ENCODE results near the gene CYGB.

DNA sequence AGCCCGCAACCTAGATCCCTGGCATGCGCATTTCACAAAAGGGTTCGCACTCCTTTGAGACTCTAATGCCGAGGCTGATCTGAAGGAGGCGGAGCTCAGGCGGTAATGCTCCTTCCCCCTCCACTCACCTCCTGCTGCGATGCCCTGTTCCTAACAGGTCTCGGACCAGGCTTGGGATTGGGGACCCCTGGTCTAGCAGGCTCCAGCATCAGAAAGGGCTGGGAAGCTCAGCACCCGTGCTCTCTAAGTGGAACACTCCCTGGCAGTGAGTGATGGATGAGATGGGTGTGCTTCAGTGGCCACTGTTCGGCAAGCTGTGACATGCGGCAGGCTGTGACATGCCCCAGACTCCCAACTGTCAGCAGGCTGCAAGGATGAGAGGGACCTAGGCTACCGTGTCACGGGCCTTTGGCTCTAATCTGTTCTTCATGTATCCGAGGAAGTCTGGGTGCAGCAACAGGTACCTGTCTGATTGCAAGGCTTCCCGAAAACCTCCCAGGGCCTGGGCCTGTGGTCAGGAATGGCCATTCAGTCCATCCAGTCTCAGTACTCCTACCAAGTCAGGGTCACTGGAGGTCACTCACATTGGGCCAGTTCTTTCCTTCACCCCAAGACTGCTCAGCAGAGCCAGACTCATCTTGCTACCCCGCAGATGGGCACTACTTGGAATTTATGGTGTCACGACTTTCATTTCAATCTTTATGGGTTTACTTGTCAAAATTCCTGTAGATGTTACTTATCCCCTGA is 49.4 kb upstream of the CYGB start:
- TF ChIP-seq TAF1 (IDR thresholded peaks at IDR 0.05; ENCODE audit: low read depth) (no peak), TCF12 (IDR thresholded peaks at IDR 0.05; ENCODE audit: low read depth) (no peak), YY1 (IDR thresholded peaks at IDR 0.05; ENCODE audit: low read depth) (no peak), TEAD4 (IDR thresholded peaks at IDR 0.05) (no peak), FOXM1 (IDR thresholded peaks at IDR 0.05; ENCODE audit: borderline replicate concordance, low read depth) (no peak), RAD21 (IDR thresholded peaks at IDR 0.05; ENCODE audit: low read depth) (no peak), ZBTB7A (IDR thresholded peaks at IDR 0.05; ENCODE audit: low read depth) (no peak)
- TF ChIP-seq, protein P1, sequence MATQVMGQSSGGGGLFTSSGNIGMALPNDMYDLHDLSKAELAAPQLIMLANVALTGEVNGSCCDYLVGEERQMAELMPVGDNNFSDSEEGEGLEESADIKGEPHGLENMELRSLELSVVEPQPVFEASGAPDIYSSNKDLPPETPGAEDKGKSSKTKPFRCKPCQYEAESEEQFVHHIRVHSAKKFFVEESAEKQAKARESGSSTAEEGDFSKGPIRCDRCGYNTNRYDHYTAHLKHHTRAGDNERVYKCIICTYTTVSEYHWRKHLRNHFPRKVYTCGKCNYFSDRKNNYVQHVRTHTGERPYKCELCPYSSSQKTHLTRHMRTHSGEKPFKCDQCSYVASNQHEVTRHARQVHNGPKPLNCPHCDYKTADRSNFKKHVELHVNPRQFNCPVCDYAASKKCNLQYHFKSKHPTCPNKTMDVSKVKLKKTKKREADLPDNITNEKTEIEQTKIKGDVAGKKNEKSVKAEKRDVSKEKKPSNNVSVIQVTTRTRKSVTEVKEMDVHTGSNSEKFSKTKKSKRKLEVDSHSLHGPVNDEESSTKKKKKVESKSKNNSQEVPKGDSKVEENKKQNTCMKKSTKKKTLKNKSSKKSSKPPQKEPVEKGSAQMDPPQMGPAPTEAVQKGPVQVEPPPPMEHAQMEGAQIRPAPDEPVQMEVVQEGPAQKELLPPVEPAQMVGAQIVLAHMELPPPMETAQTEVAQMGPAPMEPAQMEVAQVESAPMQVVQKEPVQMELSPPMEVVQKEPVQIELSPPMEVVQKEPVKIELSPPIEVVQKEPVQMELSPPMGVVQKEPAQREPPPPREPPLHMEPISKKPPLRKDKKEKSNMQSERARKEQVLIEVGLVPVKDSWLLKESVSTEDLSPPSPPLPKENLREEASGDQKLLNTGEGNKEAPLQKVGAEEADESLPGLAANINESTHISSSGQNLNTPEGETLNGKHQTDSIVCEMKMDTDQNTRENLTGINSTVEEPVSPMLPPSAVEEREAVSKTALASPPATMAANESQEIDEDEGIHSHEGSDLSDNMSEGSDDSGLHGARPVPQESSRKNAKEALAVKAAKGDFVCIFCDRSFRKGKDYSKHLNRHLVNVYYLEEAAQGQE (IDR thresholded peaks at IDR 0.05; ENCODE audit: low read depth): no peak
- TF ChIP-seq, protein P2, sequence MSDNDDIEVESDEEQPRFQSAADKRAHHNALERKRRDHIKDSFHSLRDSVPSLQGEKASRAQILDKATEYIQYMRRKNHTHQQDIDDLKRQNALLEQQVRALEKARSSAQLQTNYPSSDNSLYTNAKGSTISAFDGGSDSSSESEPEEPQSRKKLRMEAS (IDR thresholded peaks at IDR 0.05): no peak
- TF ChIP-seq, protein P3, sequence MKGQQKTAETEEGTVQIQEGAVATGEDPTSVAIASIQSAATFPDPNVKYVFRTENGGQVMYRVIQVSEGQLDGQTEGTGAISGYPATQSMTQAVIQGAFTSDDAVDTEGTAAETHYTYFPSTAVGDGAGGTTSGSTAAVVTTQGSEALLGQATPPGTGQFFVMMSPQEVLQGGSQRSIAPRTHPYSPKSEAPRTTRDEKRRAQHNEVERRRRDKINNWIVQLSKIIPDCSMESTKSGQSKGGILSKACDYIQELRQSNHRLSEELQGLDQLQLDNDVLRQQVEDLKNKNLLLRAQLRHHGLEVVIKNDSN (IDR thresholded peaks at IDR 0.05): no peak
